DMS 273 (cell line): ENCODE results near the gene SMOC2.

Source experiments
- DNase-seq: peaks from one replicate; lab custom pipeline; 2025; ENCODE audit not compliant: unreplicated experiment; lab: John Stamatoyannopoulos, UW

Gene SMOC2

GRCh38 chr6:168515376-168515775 is 74.4 kb downstream of the SMOC2 start:
- no peak for DNase-seq

- no peak for DNase-seq
Measured at GRCh38 chr6:168516944-168517741, 76.2 kb downstream of the SMOC2 start.

- DNase-seq = no peak
Measured at GRCh38 chr6:168517742-168518347, 76.9 kb downstream of the SMOC2 start.

- no peak for DNase-seq
Measured at GRCh38 chr6:168518348-168518745, 77.4 kb downstream of the SMOC2 start.

GRCh38 chr6:168518867-168519266 is 77.9 kb downstream of the SMOC2 start:
- DNase-seq = no peak

GRCh38 chr6:168520233-168520632 is 79.2 kb downstream of the SMOC2 start:
- DNase-seq = no peak

- DNase-seq = no peak
Measured at GRCh38 chr6:168524571-168525001, 83.6 kb downstream of the SMOC2 start.

GRCh38 chr6:168525114-168525513 is 84.1 kb downstream of the SMOC2 start:
- DNase-seq = no peak

GRCh38 chr6:168525926-168526630 is 85.1 kb downstream of the SMOC2 start:
- no peak for DNase-seq

- DNase-seq = no peak
Measured at GRCh38 chr6:168526841-168527281, 85.9 kb downstream of the SMOC2 start.

- no peak for DNase-seq
Measured at GRCh38 chr6:168527451-168528210, 86.6 kb downstream of the SMOC2 start.

- DNase-seq = no peak
Measured at GRCh38 chr6:168528474-168529095, 87.6 kb downstream of the SMOC2 start.

- no peak for DNase-seq
Measured at GRCh38 chr6:168529214-168529613, 88.2 kb downstream of the SMOC2 start.

GRCh38 chr6:168530653-168531071 is 89.7 kb downstream of the SMOC2 start:
- no peak for DNase-seq

GRCh38 chr6:168532070-168532469 is 91.1 kb downstream of the SMOC2 start:
- DNase-seq = no peak

- DNase-seq = no peak
Measured at GRCh38 chr6:168533414-168533813, 92.4 kb downstream of the SMOC2 start.

GRCh38 chr6:168534265-168534664 is 93.3 kb downstream of the SMOC2 start:
- no peak for DNase-seq

- no peak for DNase-seq
Measured at GRCh38 chr6:168535711-168536110, 94.7 kb downstream of the SMOC2 start.

- DNase-seq = no peak
Measured at GRCh38 chr6:168536196-168536595, 95.2 kb downstream of the SMOC2 start.

- DNase-seq = no peak
Measured at GRCh38 chr6:168536665-168537539, 95.9 kb downstream of the SMOC2 start.
